AG10803 (cell line): ENCODE data around the gene TTLL1.
A peak's percentile ranks its signal among the peaks of the same experiment; 100 is the strongest.

ENCODE experiments used
- DNase-seq: peaks from one replicate; pipeline ENCODE4 v3.0.0; 2010; ENCODE audit warnings: low read depth
- H3K4me3 ChIP-seq: 2 replicates; pipeline ENCODE4 v1.5.1; 2011; ENCODE audit warnings: mild to moderate bottlenecking, low read length, control low read depth
- CTCF ChIP-seq: conservative IDR thresholded peaks from 2 replicates; pipeline ENCODE4 v1.5.1; 2011; ENCODE audit warnings: mild to moderate bottlenecking, low read length, control low read depth, inconsistent platforms

The TTLL1 gene

GRCh38 chr22:42992886-42993479, 96.2 kb downstream of the TTLL1 start:
- H3K4me3 ChIP-seq, result no peak overlapping the region
- TF ChIP-seq CTCF, result no peak
- no peak for DNase-seq

GRCh38 chr22:42992092-42992491, 97.1 kb downstream of the TTLL1 start:
- no peak overlapping the region for H3K4me3 ChIP-seq
- DNase-seq, result no peak

GRCh38 chr22:42991010-42991651, 98.1 kb downstream of the TTLL1 start:
- H3K4me3 ChIP-seq, result no peak overlapping the region
- no peak for TF ChIP-seq CTCF
- DNase-seq, result peak; percentile 82

More at GRCh38 chr22:42992092-42992491, 97.1 kb downstream of the TTLL1 start:
- TF ChIP-seq CTCF, result no peak

- peak; percentile 74 for TF ChIP-seq CTCF
- H3K4me3 ChIP-seq, result no peak overlapping the region
- DNase-seq, result peak; percentile 92
Measured at GRCh38 chr22:42990131-42990838, 98.9 kb downstream of the TTLL1 start.
